ENCODE results near the gene SLFN12L.
A peak's percentile ranks its signal among the peaks of the same experiment; 100 is the strongest.
"Not testable (repeated sequence)": the region's sequence is repeated elsewhere in the genome, so short reads cannot be mapped to it uniquely, and the experiment has no call there.

SLFN12L gene

DNA sequence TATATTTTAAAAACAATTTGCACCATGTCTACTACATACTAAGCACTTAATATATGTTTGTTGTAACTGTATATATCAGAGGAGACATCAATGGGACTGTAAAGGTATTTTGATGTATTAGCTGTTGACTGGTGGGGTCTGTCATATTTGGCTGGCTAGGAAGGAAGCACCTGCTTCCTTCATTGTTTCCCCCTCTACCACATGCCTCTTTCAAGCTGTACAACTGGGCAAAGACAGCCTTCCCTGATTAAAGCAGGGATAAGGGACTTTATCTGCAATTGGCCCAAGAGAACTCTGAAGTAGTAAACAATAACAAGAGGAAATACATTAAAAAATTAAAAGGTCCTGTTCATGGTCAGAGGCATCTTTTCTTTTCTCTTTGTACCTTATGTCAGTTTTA, 5.5 kb upstream of the SLFN12L start:
- no peak for DNase-seq (ENCODE audit: low read depth)

- peak; percentile 13 for DNase-seq (ENCODE audit: low read depth)
These were observed 4.0 kb upstream of the SLFN12L start for GRCh38 chr17:35541434-35541833.

DNA sequence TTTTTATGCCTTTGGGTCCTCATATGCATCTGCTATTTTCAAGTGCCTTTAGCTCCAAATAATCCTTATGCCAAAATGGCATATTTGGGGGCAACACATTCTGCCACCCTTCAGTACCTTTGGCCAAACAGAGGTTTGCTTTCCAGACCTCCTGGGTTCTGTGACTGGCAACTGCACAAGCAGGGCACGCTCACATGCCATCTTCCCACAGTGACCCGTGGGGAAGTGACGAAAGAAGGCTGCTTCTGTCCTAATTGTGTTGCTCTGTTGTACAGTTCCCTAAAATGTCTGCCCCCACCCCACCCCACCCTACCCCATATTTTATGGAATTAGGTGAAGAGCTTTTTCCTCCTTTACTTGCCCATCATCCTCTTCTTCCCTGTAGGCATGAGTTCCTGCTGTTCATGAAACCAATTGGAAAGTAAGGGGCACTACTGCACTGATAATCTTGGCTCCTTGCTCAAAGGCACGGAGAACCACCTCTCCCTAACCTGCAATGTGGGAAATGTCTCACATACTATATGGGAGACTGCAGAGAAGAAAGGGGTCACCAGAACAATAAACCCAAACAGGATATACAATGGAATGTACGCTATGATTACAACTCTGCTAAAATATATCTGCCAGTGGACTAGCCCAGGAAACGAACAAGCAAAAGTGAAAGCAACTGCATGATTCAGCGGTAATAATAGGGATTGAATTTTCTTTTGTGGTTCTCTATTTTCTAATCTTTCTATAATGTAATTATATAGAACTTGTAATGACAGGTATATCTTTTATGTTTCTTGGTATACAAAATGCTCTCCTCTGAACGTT, 3.3 kb upstream of the SLFN12L start:
- peak; percentile 83 for DNase-seq (ENCODE audit: low read depth)

DNA sequence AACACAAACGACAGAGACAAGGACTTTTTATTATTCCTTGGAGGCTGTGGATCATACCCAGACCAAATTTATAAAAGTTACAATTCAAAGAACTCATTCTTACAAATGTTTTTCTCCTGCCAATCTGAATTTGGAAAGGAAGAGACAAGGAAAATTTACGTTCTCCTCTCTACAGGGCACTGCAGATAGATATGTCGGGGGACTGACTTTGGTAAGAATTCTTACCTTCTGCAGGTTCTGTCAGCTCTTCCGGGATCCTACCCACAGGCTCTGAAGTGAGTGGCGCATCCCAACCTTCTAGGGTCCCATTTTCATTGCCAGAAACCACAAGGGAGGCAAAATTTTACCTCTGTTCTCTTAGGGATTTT, 2.2 kb upstream of the SLFN12L start:
- DNase-seq (ENCODE audit: low read depth): no peak

DNA sequence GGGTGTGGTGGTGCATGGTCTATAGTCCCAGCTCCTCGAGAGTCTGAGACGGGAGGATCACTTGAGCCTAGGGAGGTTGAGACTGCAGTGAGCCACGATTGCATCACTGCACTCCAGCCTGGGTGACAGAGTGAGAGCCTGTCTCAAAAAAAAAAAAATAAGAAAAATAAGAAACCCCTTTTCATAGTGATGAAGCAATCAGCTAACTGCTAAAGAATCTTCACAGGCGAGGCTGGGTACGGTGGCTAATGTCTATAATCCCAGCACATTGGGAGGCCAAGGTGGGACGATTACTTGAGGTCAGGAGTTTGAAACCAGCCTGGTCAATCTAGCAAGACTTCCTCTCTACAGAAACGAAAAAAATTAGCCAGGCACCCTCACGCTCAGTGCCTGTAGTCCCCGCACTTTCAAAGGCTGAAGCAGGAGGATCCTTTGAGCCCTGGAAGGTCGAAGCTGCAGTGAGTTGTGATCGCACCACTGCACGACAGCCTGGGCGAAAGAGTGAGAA, 760 bp downstream of the SLFN12L start:
- peak; percentile 8 for DNase-seq (ENCODE audit: low read depth)

- DNase-seq (ENCODE audit: low read depth): not testable (repeated sequence)
These were observed 2.1 kb downstream of the SLFN12L start for GRCh38 chr17:35535406-35535805.

DNA sequence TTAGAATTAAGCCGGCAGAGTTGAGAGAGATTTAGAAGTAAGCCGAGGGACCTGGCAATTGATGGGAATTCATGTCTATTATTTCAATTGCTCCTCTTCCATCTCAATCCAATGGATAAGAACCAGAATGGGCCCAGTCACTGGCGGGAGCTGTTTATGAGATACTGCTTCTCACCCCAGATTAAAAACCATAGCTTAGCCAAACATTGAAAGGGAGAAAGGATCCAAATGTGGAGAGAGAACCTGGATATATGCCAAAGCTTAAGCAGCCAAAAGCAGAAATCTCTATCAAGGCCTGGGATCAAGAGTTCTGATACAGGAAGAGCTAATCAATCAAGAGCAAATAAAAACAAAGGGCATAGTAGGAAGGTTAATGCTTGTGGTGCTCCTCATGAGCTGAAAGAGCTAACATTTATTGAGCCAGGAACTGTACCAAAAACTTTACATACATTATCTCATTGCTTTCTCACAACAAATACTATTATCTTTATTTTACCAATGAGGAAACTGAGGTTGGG, 2.8 kb downstream of the SLFN12L start:
- DNase-seq (ENCODE audit: low read depth): no peak

DNA sequence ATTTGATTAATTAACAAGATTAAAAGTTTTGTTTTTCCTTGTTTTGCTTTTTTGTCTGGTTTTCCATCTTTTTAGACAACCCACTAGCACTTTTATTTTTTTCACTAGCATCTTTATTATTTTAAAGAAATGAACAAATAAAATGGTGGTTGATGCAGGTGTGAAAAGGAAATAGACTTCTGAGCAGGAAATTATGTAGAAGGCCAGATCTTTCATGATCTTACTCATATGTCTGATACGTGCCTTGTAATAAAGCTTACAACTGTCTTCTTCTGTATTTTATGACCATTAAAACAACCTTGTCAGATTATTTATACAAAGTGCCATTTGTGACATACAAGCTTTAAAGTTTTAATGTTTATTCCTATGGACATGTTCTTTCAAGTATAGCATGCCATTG, 6.3 kb downstream of the SLFN12L start:
- DNase-seq (ENCODE audit: low read depth): no peak

GRCh38 chr17:35529866-35530265, 7.6 kb downstream of the SLFN12L start:
- DNase-seq (ENCODE audit: low read depth): no peak

DNA sequence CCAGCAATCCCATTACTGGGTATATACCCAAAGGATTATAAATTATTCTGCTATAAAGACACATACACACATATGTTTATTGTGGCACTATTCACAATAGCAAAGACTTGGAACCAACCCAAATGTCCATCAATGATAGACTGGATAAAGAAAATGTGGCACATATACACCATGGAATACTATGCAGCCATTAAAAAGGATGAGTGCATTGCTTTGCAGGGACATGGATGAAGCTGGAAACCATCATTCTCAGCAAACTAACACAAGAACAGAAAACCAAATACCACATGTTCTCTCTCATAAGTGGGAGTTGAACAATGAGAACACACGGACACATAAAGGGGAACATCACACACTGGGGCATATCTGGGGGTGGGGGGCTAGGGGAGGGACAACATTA, 8.2 kb downstream of the SLFN12L start:
- not testable (repeated sequence) for DNase-seq (ENCODE audit: low read depth)

- no peak for DNase-seq (ENCODE audit: low read depth)
These were observed 14.2 kb downstream of the SLFN12L start for GRCh38 chr17:35523296-35523695.

DNA sequence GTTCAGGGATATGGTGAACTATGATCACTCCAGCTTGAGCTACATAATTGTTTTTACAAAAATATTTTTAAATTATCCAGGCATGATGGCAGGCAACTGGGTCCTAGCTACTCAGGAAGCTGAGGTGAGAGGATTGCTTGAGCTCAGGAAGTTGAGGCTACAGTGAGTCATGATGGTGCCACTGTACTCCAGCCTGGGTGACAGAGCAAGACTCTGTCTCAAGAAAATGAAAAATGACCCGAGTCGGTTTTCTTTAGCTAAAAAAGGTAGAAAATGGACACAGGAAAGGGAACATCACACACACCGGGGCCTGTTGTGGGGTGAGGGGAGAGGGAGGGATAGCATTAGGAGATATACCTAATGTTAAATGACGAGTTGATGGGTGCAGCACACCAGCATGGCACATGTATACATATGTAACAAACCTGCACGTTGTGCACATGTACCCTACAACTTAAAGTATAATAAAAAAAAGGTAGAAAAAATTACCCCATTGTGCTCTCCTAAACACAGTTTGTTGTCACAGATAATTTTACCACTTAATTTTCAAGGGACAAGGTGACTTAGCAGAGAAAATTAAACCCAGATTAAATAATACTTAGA, 15.7 kb downstream of the SLFN12L start:
- not testable (repeated sequence) for DNase-seq (ENCODE audit: low read depth)

GRCh38 chr17:35521150-35521549, 16.3 kb downstream of the SLFN12L start:
- no peak for DNase-seq (ENCODE audit: low read depth)

GRCh38 chr17:35519906-35520442, 17.5 kb downstream of the SLFN12L start:
- DNase-seq (ENCODE audit: low read depth): no peak

DNA sequence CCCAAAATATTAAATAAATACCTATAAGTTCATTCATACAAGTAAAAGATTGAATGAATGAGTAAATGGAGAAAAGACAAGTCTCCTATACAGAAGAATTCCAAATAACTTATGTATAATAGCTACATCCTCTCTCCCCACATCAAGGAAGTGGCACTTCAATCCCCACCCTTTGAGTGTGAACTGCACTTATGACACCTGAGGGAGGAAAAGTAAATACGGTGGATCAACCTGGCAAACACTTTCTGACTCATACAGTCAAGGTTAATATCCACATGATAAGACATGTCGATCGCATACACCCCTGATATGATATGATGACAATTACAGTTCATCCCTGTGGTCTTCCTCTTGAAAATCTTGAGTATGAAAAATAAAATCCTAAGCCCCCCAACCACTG, 18.0 kb downstream of the SLFN12L start:
- DNase-seq (ENCODE audit: low read depth): no peak

- DNase-seq (ENCODE audit: low read depth): not testable (repeated sequence)
These were observed 19.0 kb downstream of the SLFN12L start for GRCh38 chr17:35518431-35518830.

- no peak for DNase-seq (ENCODE audit: low read depth)
These were observed 22.5 kb downstream of the SLFN12L start for GRCh38 chr17:35515027-35515426.

- no peak for DNase-seq (ENCODE audit: low read depth)
These were observed 22.9 kb downstream of the SLFN12L start for GRCh38 chr17:35514564-35514963.

- DNase-seq (ENCODE audit: low read depth): no peak
These were observed 27.4 kb downstream of the SLFN12L start for GRCh38 chr17:35510052-35510451.

DNA sequence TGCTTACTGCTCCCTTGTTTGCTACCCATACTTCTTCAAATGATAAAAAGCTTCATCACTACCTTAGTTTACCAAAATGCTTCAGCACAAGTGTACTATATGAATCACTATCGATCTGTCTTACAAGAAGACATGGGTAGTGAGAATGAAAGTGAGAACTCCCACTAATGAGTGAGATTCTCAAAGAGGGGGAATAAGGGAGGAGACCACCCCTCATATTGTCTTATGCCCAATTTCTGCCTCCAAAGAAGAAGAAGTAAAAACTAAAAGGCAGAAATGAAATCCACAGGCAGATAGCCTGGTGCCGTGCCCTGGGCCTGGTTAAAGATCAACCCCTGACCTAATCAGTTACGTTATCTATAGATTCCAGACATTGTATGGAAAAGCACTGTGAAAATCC, 29.8 kb downstream of the SLFN12L start:
- not testable (repeated sequence) for DNase-seq (ENCODE audit: low read depth)

DNA sequence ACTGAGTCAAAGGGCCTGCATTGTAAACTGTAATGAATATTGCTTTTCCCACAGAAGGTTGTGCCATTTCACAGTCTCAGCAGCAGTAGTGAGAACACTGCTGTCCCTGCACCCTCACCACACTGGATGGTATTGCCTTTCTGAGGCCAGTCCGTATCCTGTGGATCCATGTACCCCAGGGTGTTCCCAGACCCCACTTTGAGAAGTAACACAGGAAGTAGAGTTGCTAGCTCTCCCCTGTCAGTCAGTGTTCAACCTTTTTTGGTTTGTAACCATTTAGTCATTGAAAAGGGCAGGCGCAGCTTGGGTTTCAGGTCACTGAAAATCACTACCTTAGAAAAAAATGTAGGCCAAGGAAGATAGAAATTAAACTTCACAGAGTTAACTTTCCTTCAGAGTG, 37.9 kb downstream of the SLFN12L start:
- DNase-seq (ENCODE audit: low read depth): no peak

- no peak for DNase-seq (ENCODE audit: low read depth)
These were observed 38.9 kb downstream of the SLFN12L start for GRCh38 chr17:35498448-35499178.
